Activated CD4-positive, CD25-positive, alpha-beta regulatory T cell (primary cell): Measurements from ENCODE around the gene ALKBH4.
"Not testable (repeated sequence)": the region's sequence is repeated elsewhere in the genome, so short reads cannot be mapped to it uniquely, and the experiment has no call there.

Source experiments
- DNase-seq, 4 experiments: peaks; one replicate each; lab custom pipeline; 2025; lab: John Stamatoyannopoulos, UW

ALKBH4 gene

DNA sequence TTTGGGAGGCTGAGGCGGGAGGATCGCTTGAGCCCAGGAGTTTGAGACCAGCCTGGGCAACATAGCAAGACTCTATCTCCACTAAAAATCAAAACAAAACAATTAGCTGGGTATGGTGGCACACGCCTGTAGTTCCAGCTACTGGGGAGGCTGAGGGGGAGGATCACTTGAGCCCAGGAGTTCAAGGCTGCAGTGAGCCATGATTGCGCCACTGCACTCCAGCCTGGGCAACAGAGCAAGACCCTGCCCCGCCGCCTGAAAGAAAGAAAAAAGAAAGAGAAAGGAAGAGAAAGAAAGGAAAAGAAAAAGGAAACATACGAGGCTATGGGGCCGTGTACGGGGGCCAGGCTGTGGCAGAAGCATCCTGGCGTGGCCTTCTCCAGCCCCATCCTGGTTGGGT, 9.7 kb downstream of the ALKBH4 start:
- not testable (repeated sequence) for DNase-seq

DNA sequence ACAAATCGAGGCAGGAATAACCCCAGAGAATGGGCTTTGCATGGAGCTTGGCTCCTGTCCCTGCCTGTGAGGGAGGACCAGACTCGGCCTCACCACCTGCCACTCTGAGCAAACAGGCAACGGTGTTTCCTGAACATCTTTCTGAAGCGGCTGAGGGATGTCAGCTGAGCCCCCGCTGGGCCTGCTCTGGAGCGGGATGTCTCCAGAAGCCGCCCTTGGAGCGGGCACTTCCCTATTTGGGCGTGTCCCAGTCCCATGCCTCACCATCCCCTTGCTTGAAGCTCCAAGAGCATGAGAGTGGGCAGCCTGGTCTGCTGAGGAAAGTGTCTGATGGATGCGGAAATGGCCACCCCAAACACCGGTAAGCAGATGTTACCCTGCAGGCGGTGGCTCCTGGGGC, 10.2 kb downstream of the ALKBH4 start:
- no peak for DNase-seq

DNA sequence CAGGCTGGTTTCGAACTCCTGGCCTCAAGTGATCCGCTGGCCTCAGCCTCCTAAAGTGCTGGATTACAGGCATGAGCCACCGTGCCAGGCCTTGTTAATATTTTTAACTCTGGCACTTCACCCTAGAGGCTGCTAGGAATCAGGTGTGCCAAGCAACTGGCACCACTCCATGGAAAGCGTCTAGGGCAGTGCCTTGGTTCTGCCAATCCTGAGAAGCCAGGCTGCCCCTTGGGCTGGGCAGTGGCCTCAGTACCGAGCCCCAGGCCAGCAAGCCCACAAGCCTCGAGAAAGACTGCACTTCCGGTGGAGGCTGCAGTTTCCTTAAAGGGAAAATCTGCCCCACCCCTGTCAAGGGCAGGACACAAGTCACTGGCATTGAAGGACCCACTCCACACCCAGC, 11.3 kb downstream of the ALKBH4 start:
- DNase-seq, result no peak

DNA sequence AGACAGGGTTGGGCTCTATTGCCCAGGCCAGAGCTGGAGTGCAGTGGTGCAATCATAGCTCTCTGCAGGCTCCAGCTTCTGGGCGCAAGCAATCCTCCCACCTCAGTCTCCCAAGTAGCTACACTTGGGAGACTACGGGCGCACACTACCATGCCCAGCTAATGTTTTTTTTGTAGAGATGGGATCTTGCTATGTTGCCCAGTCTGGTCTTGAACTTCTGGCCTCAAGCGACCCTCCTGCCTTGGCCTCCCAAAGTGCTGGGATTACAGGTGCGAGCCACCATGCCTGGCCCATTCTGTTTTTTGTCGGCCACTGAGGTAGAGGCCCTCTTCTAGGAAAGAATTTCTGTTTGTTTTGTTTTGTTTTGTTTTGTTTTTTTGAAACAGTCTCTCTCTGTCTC, 12.2 kb downstream of the ALKBH4 start:
- no peak for DNase-seq

DNA sequence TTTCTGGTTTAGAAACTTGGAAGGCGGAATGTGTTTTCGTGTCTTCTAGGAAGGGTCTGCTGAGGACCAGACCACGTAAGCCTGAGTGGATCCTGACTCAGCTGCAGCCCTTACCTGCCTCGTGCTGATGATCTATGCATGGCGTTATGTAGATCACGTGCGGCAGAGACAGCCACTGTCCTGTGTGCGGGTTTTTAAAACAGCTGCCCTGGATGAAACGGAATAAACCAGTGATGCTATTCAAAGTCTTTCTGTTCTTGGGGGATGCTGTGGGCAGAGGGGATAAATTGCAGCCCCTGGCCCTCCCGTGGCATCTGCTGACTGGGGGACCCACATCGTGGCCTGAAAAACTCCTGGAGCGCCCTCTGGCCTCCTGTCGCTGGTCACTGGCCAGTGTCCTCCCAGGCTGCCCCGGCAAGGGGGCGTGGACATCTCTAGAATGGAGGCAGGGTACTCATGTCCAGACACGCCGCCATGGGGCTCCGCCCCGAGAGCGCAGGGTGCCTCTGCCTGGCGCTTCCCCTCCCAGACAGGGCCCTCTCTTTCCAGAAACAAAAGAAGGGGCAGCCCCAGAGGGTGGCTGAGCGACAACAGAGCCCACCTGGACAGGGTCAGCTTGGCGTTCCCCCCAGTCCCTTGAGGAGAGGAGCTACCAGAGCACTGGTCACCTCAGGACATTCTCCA, 13.2 kb downstream of the ALKBH4 start:
- DNase-seq, result no peak

DNA sequence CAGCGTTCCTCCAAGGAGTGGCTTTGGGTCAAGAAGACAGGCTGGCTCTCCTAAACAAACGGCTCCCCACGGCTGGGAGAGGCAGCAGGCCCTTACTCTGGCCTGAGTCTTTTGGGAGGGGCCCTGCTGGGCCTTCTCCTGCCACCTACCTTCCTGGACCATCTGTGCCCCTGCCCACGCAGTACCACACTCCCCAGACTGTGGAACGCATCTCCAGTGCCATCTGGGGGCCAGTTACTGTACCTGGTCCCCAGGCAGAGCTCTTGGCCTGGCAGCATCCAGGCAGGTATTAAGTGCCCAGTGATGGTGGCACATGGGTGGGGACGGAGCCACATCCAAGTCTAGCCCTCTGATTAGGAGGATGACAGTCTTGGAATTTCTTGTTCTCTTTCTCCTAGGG, 14.4 kb downstream of the ALKBH4 start:
- peak in 1 of 4 experiments; percentile 25 for DNase-seq

DNA sequence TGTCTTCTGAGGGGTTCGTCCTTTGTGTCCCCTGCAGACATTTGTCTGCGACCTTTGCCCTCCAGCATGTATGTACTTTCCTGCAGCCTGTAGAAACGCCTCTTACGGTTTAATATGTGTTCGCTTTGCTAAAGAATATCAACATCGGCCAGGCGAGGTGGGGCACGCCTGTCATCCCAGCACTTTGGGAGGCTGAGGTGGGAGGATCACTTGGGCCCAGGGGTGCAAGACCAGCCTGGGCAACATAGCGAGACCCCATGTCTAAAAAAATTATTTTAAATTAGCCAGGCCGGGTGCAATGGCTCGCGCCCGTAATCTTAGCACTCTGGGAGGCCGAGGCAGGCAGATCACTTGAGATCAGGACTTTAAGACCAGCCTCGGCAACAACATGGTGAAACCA, 15.5 kb downstream of the ALKBH4 start:
- no peak for DNase-seq

DNA sequence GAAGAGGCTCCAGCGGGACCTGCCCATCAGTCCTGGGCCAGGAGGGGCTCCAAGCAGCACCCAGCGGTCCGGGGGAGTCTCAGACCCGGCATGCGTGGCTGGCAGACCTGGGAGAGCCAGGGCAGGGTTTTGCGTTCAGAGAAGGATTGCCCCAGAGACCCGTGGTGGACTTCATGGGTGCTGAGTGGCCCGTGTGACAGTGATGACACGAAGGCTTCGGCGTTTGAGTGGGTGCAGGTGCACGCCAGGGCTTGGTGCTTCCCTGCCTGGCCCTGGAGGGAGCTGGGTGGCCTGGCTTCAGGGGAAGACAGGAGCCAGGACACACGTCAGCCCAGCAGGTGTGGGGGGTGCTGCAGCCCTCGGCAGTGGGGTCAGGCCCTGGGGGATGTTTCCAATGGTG, 17.4 kb downstream of the ALKBH4 start:
- DNase-seq, result no peak

DNA sequence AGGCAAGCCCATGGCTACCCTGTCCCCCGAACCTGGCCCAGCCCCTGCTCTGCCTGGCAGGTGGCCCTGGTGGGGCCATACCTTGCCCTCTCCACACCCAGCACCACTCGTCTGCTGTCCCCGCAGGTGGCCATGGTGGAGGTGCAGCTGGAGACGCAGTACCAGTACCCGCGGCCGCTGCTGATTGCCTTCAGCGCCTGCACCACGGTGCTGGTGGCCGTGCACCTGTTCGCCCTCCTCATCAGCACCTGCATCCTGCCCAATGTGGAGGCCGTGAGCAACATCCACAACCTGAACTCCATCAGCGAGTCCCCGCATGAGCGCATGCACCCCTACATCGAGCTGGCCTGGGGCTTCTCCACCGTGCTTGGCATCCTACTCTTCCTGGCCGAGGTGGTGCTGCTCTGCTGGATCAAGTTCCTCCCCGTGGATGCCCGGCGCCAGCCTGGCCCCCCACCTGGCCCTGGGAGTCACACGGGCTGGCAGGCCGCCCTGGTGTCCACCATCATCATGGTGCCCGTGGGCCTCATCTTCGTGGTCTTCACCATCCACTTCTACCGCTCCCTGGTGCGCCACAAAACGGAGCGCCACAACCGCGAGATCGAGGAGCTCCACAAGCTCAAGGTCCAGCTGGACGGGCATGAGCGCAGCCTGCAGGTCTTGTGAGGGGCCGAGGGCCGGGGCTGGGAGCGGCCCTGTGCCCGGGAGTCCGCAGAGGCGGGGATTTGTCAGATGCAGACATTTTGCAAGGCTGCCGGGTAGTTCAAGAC, 18.1 kb downstream of the ALKBH4 start:
- no peak for DNase-seq

DNA sequence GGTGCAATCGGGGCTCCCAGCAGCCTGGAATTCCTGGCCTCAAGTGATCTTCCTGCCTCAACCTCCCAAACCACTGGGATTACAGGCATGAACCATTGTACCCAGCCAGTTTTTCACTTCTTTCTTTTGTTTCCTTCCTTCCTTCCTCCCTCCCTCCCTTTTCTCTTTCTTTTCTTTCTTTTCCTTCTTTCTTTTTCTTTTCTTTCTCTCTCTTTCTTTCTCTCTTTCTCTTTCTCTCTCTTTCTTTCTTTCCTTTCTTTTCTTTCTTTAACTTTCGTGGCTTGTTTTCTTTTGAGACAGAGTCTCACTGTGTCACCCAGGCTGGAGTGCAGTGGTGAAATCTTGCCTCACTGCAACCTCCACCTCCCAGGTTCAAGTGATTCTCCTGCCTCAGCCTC, 19.0 kb downstream of the ALKBH4 start:
- no peak for DNase-seq

DNA sequence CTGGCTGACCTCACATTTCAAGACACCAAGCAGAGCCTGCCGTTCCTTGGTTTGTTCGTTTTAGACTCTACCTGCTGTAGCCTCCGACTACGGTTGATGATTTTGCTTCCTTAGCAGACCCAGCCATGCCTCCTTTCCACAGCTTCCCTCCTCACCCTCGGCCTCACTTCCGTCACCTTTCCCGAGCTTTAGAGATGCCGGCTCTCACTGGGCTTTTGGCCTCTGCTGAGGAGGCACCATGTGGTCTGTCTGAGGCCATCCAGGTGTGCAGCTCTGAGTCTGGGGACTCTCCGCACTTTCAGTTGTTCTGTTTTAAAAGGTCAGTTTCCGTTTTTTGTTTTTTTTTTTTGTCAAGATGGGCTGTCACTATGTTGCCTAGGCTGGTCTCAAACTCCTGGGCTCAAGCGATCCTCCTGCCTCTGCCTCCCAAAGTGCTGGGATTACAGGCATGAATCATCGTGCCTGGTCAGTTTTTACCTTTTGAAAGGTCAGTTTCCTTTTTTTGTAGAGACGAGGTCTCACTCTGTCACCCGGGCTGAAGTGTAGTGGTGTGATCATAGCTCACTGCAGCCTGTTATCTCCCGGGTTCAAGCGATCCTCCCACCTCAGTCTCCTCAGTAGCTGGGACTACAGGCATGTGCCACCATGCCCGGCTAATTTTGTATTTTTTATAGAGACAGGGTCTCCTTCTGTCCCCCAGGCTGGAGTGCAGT, 19.5 kb downstream of the ALKBH4 start:
- no peak for DNase-seq

DNA sequence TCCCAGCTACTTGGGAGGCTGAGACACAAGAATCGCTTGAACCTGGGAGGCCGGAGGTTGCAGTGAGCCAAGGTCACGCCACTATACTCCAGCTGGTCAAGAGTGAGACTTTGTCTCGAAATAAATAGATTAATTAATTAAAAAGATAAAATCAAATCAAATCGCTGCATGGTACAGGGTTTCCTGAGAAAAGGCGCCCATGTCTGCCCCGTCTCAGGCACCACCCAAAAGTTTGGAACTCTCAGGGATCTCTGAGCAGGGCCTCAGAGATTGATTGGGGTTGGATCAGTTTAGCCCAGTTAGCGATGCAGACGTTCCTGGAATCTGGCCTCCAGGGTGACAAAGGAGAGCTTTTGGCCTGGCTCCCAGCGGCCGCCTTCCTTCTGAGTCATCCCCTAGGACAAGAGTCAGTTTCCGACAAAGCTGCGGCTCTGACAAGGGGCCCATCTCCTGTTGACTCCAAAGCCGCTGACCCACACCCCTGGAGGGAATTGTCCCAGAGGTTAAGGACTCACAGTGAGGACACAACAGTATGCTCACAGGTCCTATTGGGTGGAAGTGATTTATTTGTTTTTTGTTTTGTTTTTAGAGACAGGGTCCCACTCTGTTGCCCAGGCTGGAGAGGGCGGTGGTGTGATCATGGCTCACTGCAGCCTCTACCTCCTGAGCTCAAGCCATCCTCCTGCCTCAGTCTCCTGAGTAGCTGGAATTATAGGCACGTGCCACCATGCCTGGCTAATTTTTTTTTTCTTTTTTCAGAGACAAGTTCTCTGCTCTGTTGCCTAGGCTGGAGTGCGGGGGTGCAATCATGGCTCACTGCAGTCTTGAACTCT, 24.5 kb downstream of the ALKBH4 start:
- no peak for DNase-seq

DNA sequence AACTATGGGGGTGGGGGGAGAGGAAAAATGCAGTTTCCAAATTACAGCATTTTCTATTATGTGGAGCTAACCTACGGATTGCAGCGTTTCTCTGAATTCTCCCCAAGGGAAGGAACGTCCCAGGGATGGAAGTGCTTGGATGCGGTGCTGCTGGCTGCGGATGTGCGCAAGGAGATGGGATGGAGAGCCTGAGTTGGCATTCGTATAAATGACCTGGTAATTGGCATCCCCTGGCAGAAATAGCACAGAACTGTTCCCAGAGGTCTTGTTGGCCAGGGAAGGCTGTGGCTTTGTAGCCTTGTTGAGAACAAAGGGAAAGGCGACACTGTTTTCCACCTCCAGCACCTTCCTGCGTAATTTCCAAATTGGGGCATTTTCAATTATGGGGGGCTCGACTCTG, 28.5 kb downstream of the ALKBH4 start:
- DNase-seq, result no peak

DNA sequence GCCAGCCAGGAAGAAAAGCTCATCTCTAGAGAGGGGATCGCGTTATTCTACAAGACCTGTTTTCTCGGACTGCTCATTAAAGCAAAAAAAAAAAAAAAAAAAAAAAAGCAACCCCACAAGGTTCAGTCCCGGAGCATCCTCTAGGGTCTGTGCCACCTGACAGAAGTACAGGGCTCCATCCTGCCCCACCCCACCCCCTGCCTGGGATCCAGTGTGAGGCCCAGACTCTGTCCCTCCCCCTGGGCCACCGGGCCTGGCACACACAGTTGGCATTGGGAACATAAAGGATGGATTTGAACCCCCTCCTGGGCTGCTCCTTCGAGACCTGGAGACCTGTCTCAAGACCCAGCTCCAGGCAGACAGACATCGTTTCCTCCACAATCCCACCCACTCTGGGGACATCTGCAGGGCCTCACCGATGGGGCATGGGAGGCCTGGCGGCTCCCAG, 30.6 kb downstream of the ALKBH4 start:
- no peak for DNase-seq

DNA sequence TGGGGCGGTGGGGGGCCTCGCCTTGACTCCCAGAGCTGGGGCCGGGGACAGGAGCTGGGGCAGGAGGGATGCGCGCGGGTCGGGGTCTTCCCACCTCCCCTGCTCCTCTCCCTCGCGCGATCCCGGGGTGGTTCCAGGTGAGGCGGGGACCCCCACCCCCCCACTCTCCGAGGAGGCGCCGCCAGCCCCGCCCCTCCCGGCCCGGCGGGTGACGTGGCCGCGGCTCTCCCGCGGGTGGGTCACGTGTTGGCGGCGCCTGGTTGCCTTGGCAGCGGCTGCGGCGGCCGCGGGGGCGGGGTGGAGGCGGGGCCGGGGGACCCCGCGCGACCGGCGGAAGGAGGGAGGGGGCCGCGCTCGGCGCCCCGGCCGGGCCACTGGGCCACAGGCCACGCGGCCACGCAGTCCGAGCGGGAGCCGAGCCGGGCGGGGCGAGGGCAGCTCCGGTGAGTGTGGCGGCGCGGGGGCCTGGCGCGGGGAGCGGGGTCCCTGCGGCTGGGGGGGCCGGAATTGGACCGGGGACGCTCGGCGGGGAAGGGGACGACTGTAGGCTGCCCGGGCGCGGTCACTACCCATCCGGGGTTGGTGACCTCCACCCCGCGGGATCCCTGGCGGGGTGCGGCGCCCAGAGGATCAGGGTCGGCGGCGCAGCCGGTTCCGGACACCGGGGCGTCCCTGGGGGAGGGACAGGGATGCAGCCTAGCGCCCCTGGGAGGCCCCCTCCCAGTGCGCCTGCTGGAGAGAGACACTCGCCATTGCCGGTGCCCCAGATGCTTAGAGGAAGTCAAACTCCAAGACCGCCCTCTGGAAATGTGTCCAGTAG, 31.2 kb downstream of the ALKBH4 start, which contains the start of gene ORAI2:
Gene ORAI2 (plus strand): TSS at position 357 of the 820 bp plus-strand sequence. CDS start 5,382 bp downstream, outside the sequence.
- peak; percentile 69 to 79 (median 76) for DNase-seq

DNA sequence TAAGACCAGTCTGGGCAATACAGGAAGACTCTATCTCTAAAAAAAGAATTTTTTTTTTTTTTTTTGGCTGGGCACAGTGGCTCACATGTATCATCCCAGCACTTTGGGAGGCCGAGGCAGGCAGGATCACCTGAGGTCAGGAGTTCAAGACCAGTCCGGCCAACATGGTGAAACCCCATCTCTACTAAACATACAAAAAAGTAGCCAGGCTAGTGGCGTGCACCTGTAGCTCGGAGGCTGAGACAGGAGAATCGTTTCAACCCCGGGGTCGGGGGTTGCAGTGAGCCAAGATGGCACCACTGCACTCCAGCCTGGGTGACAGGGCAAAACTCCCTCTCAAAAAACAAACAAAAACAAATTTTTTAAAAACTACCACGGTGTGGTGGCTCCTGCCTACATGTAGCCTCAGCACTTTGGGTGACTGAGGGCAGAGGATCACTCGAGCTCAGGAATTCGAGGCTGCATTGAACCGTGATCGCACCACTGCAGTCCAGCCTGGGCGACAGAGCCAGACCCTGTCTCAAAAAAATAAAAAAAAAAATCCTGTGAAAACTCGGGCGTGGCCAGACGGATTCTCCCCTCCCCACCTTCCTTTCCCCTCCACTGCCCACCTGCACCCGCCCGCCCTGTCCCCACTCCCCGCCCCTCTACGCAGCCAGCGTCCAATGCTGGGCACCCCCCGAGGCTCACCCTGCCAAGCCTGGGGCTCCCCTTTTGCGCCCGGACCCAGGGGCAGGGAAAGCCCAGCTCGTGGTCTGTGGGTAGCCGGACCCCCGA, 32.0 kb downstream of the ALKBH4 start:
- DNase-seq, result no peak

DNA sequence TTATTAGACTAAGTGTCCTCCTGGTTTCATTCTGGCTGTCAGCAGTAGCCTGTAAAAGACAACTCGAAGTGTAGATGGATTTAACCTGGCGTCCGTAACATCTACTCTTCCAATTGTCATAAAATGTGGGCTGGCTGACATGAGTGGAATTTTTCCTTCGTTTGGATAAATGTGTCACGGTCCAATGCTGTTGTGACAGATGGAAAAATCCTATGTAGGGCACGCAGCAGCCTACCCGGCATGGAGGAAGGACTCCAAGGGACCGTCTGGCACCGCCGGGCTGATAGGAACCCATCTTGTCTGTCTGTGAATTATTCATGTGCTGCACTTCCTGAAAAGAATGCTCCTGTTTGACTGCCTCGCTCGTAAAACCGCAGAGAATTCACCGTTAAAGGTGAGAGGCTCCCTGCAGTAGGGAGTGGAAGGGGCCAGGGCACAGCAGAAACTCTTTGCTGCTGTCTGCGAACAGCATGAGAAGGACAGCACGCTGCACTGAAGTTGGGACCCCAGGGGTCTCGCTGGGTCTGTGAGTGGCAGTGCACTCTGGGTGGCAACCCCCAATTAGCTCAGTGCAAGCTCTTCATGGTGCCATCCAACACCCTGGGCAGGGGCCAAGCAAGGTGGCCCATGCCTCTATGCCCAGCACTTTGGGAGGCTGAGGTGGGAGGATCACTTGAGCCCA, 32.9 kb downstream of the ALKBH4 start:
- peak in 1 of 4 experiments; percentile 10 for DNase-seq

DNA sequence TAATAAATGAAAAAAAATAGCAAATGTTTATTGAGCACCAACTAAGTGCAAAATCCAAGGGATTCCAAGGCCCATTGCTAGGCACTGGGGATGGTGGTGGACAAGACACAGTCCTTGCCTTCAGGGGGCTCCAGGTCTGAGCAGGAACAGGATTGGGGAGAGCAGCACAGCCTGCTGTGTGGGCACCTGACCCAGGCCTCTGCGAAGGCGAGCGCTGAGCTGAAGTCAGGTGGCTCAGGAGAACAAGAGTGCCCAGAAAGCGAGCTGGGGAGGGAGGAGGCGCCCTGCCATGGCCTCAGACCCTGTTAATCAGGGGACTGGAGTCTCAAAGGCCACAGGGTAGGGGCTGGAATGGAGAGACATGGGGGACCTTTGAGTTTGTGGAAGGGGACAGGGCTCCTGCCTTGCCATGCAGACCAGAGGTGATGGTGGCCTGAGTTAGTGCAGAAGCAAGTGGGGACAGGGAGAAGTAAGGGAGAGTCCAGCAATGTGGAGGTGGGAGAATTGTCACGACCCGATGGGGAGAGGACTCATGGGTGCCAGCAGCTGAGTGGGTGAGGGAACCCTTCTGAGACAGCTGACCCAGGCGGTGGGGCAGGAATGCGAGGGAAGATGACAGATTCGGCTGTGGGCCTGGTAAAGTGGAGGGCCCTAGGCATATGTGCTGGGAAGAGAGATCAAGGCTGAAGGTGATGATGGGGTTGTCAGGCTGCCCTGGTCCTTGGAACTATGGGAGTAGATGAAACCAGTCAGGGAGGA, 35.3 kb downstream of the ALKBH4 start:
- no peak for DNase-seq

DNA sequence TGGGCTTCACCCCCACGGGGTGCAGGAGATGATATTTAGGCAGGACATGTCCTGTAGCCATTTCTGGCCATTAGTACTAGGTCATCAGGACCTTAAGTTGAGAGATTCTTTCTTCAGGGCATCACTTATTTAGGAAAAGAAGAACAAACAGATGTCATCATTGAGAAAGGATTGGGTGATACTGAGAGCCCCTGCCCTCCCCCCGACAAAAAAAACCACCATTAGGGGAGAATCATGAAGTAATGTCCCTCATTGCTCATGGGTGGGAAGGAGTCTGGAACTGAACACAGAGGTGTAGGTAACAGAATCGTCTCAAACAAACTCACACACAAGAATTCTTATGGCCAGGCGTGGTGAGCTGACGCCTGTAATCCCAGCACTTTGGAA, 37.7 kb downstream of the ALKBH4 start:
- no peak for DNase-seq
